Activated CD4-positive, alpha-beta T cell treated with anti-CD3 and anti-CD28 coated beads for 24 hours (primary cell): Measurements from ENCODE around the gene PNPLA4.

Source experiments
- DNase-seq, 2 donors: peaks; one replicate each; pipeline ENCODE4 v3.0.0-alpha.2; 2020; ENCODE audit warnings: low read depth in 2 of 2

The PNPLA4 gene

DNA sequence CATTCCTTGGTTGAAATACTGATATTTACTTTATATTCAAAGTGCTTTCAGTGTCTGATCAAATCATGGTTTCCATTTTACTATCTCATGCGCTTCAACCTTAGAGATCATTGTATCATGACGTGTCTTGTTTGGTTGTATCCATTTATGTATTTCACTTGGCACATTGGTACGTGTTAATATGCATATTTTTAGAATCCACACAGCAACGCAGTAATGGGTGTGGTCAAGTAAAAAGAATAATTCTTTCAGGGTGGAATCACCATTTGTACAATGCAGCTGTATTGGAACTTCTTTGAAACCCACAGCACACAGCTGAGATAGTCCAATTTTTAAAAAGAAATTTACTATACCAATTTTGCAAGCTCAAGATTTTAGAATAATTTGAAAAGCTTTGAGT is 55.2 kb downstream of the PNPLA4 start:
- no peak for DNase-seq

DNA sequence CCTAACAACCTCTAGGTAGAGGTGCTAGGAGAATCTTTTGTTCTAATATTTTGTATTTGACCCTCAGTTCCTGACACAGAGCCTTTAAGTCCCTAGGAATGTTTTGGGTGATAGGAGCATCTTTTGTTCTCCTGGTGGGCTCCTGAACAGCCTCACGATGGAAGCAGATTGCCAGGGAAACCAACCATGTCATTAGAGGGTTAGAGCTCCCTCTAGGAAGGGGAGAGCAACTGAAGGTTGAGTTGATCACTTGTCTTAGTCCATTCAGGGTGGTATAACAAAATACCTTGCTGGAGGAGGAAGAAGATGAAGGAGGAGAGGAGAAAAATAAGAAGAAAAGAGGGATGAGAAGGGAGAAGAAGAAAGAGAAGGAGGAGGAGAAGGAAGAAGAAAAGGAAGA is 75.0 kb downstream of the PNPLA4 start:
- DNase-seq = no peak
